Small intestine (tissue), 7 donors: ENCODE results near the gene AIG1. TPM values are rescaled to one million over a fixed set of nuclear protein-coding genes. Genes with fewer than 3 reads are reported as not detected.

Experiments used
- DNase-seq, 2 donors: peaks; one replicate each; pipeline versions ENCODE4 v3.0.0 to v3.0.0-alpha.2; 2013
- FAIRE-seq: peaks from 2 replicates; lab custom pipeline; 2012; peaks lifted over from hg19 to GRCh38; lab: Jason Lieb, UNC
- H3K27ac ChIP-seq, 3 donors: one replicate each; pipeline ENCODE4 v1.5.1; 2013; ENCODE audit warnings: low read length in 2 of 3, mild to moderate bottlenecking in 2 of 3, control low read depth in 1 of 3, inconsistent platforms in 1 of 3, low read depth in 1 of 3, moderate library complexity in 1 of 3
- H3K27me3 ChIP-seq, 3 donors: one replicate each; pipeline ENCODE4 v1.6.1; 2013; ENCODE audit warnings: low read length in 3 of 3, inconsistent platforms in 1 of 3; ENCODE audit not compliant: control insufficient read depth in 3 of 3, insufficient read depth in 3 of 3
- H3K36me3 ChIP-seq, 3 donors: one replicate each; pipeline ENCODE4 v1.6.1; 2013; ENCODE audit warnings: low read length in 3 of 3, inconsistent platforms in 1 of 3, low read depth in 1 of 3, mild to moderate bottlenecking in 1 of 3, moderate library complexity in 1 of 3; ENCODE audit not compliant: control insufficient read depth in 3 of 3, insufficient read depth in 2 of 3
- H3K4me1 ChIP-seq, 3 donors: one replicate each; pipeline ENCODE4 v1.6.1; 2013; ENCODE audit warnings: low read length in 2 of 3, inconsistent platforms in 1 of 3, low read depth in 1 of 3, mild to moderate bottlenecking in 1 of 3, moderate library complexity in 1 of 3; ENCODE audit not compliant: control insufficient read depth in 3 of 3, insufficient read depth in 2 of 3
- H3K4me3 ChIP-seq, 3 donors: one replicate each; pipeline ENCODE4 v1.5.1; 2013; ENCODE audit warnings: low read length in 3 of 3, control low read depth in 1 of 3, inconsistent platforms in 1 of 3, low read depth in 1 of 3, mild to moderate bottlenecking in 1 of 3, moderate library complexity in 1 of 3
- H3K9me3 ChIP-seq, 2 donors: one replicate each; pipeline ENCODE4 v1.6.1; 2013; ENCODE audit warnings: low read depth in 1 of 2, low read length in 1 of 2; ENCODE audit not compliant: control insufficient read depth in 2 of 2, insufficient read depth in 1 of 2
- WGBS, 3 donors: extraction: QIAGEN DNeasy Blood & Tissue Kit; methylation state at CpG; one replicate each; pipeline ENCODE4 v1.1.7; 2013; 5-methylcytosine and 5-hydroxymethylcytosine counted together
- polyA plus RNA-seq, 4 donors: library from polyadenylated mRNA; stranded (reverse) in 3 of 4; unstranded in 1 of 4; fragments of 200-250 nt in 3 of 4; fragments of 120-200 nt in 1 of 4; gene quantifications; one replicate each; pipeline versions ENCODE4 v1.2.1 to v1.2.3, GENCODE V29; 2013
- donor health status: healthy with polysubstance abuse.
- donor health status: control.
- donor health status: control.
- donor health status: Bipolar disorder and iron deficiency.
- donor health status: healthy.

AIG1 gene
- polyA plus RNA-seq, 4 donors = 56.6 to 244 (median 79.0) TPM

DNA sequence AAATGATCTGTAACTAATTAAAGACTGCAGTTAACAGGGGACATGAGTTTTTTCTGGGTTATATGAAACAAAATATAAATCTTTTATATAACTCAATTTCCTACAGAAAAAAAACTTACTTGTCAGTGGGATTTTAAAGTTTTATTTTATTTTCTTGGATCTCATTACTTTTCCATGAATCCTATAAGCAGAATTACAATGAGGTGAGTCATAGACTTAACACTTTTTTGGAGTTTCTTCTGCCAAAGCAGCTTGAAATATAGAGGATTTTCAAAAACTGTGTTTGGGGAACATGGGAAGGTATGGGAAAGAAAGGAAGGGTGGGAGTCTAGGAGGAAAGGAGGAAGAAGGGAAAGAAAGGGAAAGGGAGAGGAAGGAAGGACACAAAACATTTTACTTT lies 130.7 kb downstream of the AIG1 start:
- FAIRE-seq (no peak), DNase-seq (no peak)
- Histone ChIP-seq H3K27ac (no peak overlapping the region), H3K4me3 (no peak overlapping the region), H3K27me3 (no peaks in the 10 kb centered on the region), H3K4me1 (peaks cover 0 to under 1% (median 0%) of the 10 kb centered on the region in 3 donors), H3K9me3 (no peaks in the 10 kb centered on the region), H3K36me3 (peaks cover 0 to 17% (median 6%) of the 10 kb centered on the region in 3 donors)

DNA sequence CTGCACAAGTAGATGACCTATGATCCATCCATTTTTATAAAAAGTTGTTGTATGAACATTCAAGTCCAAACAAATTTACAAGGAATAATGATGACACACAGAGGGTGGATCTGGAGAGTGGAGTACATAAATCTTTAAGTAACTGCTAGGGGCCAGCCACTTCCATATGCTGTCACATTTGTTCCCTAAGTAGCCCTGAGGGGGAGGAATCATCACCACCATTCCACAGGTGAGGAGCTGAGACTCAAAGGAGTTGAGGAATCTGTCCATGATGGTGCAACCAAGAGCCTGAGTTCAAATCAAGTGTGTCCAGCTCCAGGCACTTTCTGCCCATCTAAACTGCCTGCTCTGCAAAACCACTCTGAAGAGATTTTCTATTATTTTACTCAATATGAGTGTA lies 132.1 kb downstream of the AIG1 start:
- H3K4me3 ChIP-seq = no peak overlapping the region
- no peaks in the 10 kb centered on the region for H3K9me3 ChIP-seq
- no peaks in the 10 kb centered on the region for H3K27me3 ChIP-seq

DNA sequence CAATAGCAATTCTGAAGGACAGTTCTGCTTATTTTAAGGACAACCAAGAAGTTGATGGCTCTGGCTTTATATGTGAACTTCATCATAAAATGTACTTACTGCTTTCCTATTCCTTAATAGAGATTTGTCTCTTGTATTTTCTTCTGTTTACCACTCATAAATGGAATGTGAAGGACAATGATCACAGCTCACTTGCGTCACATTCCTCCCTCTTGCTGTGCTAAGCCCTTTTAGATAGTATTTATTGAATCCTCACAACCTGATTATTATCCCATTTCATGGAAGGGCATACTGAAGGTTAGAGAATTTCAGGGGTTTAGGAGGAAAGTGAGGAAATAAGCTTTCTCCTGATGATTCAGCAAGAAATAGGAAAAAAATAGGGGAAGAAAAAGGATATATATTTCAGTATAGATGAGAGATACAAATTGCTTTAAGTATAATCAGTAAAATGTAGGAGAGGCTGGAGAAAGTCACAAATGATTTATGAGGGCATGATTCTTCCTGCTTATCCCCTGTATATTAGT lies 132.9 kb downstream of the AIG1 start:
- peaks cover 0 to 4% (median 2%) of the 10 kb centered on the region in 3 donors for H3K4me1 ChIP-seq
- DNase-seq (no peak), FAIRE-seq (no peak)
- H3K4me3 ChIP-seq = no peak overlapping the region
- no peak overlapping the region for H3K27ac ChIP-seq
- H3K36me3 ChIP-seq = peaks cover 0 to 17% (median 0%) of the 10 kb centered on the region in 3 donors
- WGBS, 3 donors = 95 to 100% (median 97%) methylated on average over 1 of the region's 1 CpG
- no peaks in the 10 kb centered on the region for H3K27me3 ChIP-seq
- no peaks in the 10 kb centered on the region for H3K9me3 ChIP-seq

More for the DNA sequence above, 132.1 kb downstream of the AIG1 start:
- Histone ChIP-seq H3K4me1 (peaks cover 0 to 4% (median 2%) of the 10 kb centered on the region in 3 donors), H3K27ac (no peak overlapping the region), H3K36me3 (peaks cover 0 to 14% (median 2%) of the 10 kb centered on the region in 3 donors)
- FAIRE-seq = no peak
- DNase-seq = no peak

DNA sequence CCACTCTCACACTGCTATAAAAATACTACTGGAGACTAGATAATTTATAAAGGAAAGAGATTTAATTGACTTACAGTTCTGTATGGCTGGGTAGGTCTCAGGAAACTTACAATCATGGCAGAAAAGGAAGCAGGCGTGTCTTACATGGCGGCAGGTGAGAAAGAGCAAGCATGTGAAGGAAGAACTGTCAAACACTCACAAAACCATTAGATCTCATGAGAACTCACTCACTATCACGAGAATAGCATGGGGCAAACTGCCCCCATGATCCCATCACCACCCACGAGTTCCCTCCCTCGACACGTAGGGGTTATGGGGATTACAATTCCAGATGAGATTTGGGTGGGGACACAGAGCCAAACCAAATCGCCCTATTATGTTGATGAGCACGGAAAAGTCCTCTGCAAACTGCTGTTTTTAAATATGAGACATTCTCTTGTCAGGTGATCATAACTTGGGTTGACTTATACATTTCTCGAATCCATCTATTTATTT lies 133.5 kb downstream of the AIG1 start:
- Histone ChIP-seq H3K36me3 (peaks cover 0 to 14% (median 0%) of the 10 kb centered on the region in 3 donors), H3K4me3 (no peak overlapping the region), H3K27me3 (no peaks in the 10 kb centered on the region), H3K4me1 (peaks cover 0 to 4% (median 2%) of the 10 kb centered on the region in 3 donors), H3K27ac (no peak overlapping the region), H3K9me3 (no peaks in the 10 kb centered on the region)
- FAIRE-seq (no peak), DNase-seq (no peak)
- 91 to 97% (median 96%) methylated on average over 9 of the region's 9 CpGs for WGBS, 3 donors

DNA sequence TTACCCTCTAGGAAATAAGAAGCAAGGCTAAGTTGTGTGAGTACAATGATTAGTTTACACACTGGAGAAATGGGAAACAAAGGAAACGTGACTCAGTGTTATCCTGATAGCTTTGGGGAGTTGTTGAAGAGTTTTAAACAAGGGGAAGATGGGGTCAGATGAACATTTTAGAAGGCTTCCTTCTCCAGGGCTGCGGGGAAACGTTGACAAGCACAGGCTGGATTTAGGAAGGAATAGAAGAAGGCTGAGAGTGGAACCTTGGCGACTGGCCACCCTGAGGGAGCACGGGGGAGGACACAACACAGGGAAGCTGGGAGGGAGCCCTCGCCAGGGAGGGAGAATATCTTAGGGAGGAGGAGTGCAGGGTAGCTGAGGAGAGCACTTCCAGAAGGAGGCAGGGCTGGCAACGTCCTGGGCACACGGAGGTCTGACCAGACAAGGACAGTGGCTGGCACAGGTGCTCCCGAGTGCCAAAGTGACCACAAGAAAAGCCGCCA lies 134.7 kb downstream of the AIG1 start:
- DNase-seq (no peak), FAIRE-seq (no peak)
- Histone ChIP-seq H3K27me3 (no peaks in the 10 kb centered on the region), H3K9me3 (no peaks in the 10 kb centered on the region), H3K27ac (no peak overlapping the region), H3K36me3 (peaks cover 0 to 14% (median 0%) of the 10 kb centered on the region in 3 donors), H3K4me1 (peaks cover 0 to 4% (median 2%) of the 10 kb centered on the region in 3 donors), H3K4me3 (no peak overlapping the region)
- 75 to 88% (median 84%) methylated on average over 10 of the region's 10 CpGs for WGBS, 3 donors

DNA sequence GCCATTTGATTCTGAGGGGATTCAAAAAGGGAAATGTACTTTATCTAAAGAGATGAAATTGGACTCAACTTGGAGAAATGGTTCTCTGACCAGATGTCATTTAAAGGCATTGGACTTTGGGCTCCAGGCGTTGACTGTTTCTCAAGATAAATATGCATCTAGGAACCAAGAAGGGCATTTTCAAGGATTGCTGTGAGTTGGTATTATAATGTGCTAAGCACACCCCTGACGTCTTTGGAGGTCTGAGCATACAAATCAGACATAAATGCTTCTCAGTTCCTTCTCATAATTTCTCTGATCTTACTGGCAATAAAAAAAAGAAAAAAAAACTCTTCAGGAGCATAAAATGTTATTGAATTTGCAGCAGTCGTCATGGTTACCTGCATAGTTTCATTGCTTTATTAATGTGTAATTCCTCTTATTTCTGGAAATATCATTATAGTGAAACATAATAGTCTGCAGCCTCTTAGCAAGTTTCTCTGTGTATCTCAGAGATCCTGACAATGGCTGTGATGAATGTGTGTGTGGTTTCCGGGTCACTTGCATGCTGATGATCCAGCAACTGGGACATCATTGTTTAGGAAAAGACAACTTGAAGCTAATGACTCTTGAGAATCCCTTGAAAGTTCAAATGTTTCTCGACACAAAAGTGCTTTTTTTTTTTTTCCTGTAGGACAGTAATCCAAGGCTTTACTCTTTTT lies 136.0 kb downstream of the AIG1 start:
- H3K27me3 ChIP-seq = no peaks in the 10 kb centered on the region
- 56 to 64% (median 62%) methylated on average over 5 of the region's 5 CpGs for WGBS, 3 donors
- peaks cover 0 to 14% (median 0%) of the 10 kb centered on the region in 3 donors for H3K36me3 ChIP-seq
- DNase-seq (peak; percentile 15 to 41), FAIRE-seq (no peak)
- H3K27ac ChIP-seq = no peak overlapping the region
- peaks cover 0 to 4% (median 2%) of the 10 kb centered on the region in 3 donors for H3K4me1 ChIP-seq
- H3K4me3 ChIP-seq = no peak overlapping the region
- no peaks in the 10 kb centered on the region for H3K9me3 ChIP-seq

DNA sequence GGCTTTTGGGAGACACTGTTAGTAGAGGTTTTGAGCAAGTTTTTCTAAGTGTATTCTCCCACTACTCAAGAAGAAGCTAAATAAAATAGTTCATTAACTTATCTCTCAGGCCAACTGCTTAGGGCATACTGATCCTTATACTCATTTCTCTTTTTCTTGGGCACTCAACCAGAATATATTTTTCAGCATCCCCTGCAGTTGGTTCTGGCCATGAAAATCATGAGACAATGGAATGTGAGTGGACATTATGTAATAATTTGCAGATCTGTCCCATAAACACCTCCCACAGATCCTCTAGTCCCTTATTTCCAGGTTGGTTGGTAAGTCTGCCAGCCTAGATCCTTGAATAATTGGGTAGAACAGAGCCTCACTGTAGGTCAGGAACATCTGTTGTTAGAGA lies 136.7 kb downstream of the AIG1 start:
- Histone ChIP-seq H3K4me3 (no peak overlapping the region), H3K36me3 (peaks cover 0 to 10% (median 0%) of the 10 kb centered on the region in 3 donors), H3K4me1 (peaks cover 0 to 4% (median 2%) of the 10 kb centered on the region in 3 donors), H3K27ac (no peak overlapping the region), H3K27me3 (no peaks in the 10 kb centered on the region), H3K9me3 (no peaks in the 10 kb centered on the region)
- DNase-seq = no peak
- FAIRE-seq = no peak

DNA sequence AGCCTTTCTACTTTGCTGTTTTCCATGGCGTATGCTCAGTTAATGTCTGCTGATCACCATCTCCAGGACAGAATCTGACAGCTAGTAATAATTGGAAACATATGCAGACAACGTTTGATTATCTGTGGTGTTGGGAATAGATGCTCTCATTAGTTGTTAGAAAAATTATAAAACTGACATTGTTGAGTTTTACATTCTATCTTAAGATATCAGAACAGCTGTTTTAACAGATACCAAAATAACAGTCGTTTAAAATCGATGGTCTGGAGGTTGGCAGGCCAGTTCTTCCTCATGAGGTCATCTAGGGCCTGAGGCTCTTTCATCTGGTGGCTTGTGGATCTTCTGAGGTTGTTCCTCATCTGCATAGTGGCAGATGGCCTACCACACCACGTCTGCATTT lies 137.6 kb downstream of the AIG1 start:
- peaks cover 0 to 4% (median 2%) of the 10 kb centered on the region in 3 donors for H3K4me1 ChIP-seq
- H3K9me3 ChIP-seq = no peaks in the 10 kb centered on the region
- peaks cover 0 to 11% (median 0%) of the 10 kb centered on the region in 3 donors for H3K36me3 ChIP-seq
- no peak overlapping the region for H3K4me3 ChIP-seq
- no peak overlapping the region for H3K27ac ChIP-seq
- WGBS, 3 donors = 71 to 79% (median 79%) methylated on average over 5 of the region's 5 CpGs
- DNase-seq = no peak
- no peaks in the 10 kb centered on the region for H3K27me3 ChIP-seq
- FAIRE-seq = no peak
